ENCODE results near the gene IFI27L1.

DNA sequence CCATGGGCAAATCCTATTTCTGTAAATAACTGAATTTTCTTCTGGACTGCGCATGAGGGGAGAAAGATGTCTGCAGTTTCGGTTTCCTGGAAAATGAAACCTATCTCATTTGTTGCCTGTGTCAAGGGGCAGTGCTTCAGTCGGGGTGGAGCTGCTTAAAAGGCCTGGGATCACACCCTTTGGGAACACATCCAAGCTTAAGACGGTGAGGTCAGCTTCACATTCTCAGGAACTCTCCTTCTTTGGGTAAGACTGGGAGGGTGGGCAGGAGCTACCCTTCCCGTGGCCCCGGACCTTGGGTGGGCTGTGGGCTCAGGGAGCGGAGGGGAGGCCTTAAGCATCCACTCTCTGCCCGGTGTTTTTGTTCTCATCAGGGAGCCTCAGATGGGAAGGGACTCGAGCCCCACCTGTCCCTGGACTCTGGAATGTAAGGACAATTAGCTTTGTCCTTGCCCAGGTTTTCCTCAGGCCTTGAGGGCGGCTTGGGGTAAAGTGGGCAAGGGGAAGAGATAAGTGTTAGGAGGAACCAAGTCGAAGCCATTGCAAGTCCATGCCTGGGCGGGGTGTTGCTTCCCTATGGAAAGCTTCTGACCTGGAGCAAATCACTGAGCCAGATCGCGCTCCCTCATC, 29.6 kb downstream of the IFI27L1 start, which contains the start of gene IFI27:
- TF ChIP-seq, protein P1, sequence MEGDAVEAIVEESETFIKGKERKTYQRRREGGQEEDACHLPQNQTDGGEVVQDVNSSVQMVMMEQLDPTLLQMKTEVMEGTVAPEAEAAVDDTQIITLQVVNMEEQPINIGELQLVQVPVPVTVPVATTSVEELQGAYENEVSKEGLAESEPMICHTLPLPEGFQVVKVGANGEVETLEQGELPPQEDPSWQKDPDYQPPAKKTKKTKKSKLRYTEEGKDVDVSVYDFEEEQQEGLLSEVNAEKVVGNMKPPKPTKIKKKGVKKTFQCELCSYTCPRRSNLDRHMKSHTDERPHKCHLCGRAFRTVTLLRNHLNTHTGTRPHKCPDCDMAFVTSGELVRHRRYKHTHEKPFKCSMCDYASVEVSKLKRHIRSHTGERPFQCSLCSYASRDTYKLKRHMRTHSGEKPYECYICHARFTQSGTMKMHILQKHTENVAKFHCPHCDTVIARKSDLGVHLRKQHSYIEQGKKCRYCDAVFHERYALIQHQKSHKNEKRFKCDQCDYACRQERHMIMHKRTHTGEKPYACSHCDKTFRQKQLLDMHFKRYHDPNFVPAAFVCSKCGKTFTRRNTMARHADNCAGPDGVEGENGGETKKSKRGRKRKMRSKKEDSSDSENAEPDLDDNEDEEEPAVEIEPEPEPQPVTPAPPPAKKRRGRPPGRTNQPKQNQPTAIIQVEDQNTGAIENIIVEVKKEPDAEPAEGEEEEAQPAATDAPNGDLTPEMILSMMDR (optimal IDR thresholded peaks at IDR 0.05 in 1 of 3, IDR thresholded peaks at IDR 0.05 in 1 of 3, conservative IDR thresholded peaks at IDR 0.05 in 1 of 3; ENCODE audit: extremely low read depth in 1 of 3, insufficient read depth in 2 of 3, low read length in 3 of 3): no peak
- no peak for TF ChIP-seq EZH2 (IDR thresholded peaks at IDR 0.05; ENCODE audit: low read length)

Data from keratinocyte (primary cell).